Activated CD8-positive, alpha-beta T cell treated with anti-CD3 and anti-CD28 coated beads for 36 hours (primary cell): ENCODE data around the gene PRR5. TPM values are rescaled to one million over a fixed set of nuclear protein-coding genes. Genes with fewer than 3 reads are reported as not detected.

Experiments
- ATAC-seq: fragments of 200-7000 bp; cut with Tn5 transposase; one replicate; pipeline ENCODE4 v1.10.0; 2021; ENCODE audit warnings: mild to moderate bottlenecking, moderate library complexity
- CTCF ChIA-PET: fragments of 350-600 bp; sonication (Branson Sonifier 250); formaldehyde crosslinking; loops from one replicate; lab custom pipeline; 2021; ENCODE audit warnings: antibody characterized with exemption; lab: Charles Lee
- POLR2A ChIA-PET: fragments of 350-600 bp; sonication (Branson Sonifier 250); formaldehyde crosslinking; loops from one replicate; lab custom pipeline; 2021; ENCODE audit warnings: antibody characterized with exemption; lab: Charles Lee
- DNase-seq: peaks from one replicate; pipeline ENCODE4 v3.0.0-alpha.2; 2020
- H3K27ac Mint-ChIP-seq: one replicate; pipeline ENCODE4 v1.8.0; 2021; ENCODE audit warnings: mild to moderate bottlenecking, mixed read lengths
- H3K27me3 Mint-ChIP-seq: one replicate; pipeline ENCODE4 v1.8.0; 2021; ENCODE audit warnings: mixed read lengths
- H3K36me3 Mint-ChIP-seq: one replicate; pipeline ENCODE4 v1.8.0; 2021; ENCODE audit warnings: low read depth, mixed read lengths
- H3K4me1 Mint-ChIP-seq: one replicate; pipeline ENCODE4 v1.8.0; 2021; ENCODE audit warnings: low read depth, mixed read lengths
- H3K4me3 Mint-ChIP-seq: one replicate; pipeline ENCODE4 v1.8.0; 2021; ENCODE audit warnings: mild to moderate bottlenecking, moderate library complexity, mixed read lengths
- H3K9me3 Mint-ChIP-seq: one replicate; pipeline ENCODE4 v1.8.0; 2021; ENCODE audit warnings: mixed read lengths
- CTCF ChIP-seq: fragments of 200-600 bp; IDR thresholded peaks from one replicate; pipeline ENCODE4 v1.8.0; 2022; ENCODE audit warnings: antibody characterized with exemption, mild to moderate bottlenecking
- intact Hi-C: fragments of 100-400 bp; cut with micrococcal nuclease; formaldehyde crosslinking; loops from one replicate; pipeline ENCODE4 v1.10.0; 2022
- total RNA-seq, 2 experiments: library from RNA; stranded (reverse); gene quantifications; one replicate each; pipeline ENCODE4 v1.2.3, GENCODE V29; 2021

The PRR5 gene
- total RNA-seq, 2 experiments from 2014 or later, result 26.8 to 27.3 TPM

GRCh38 chr22:44723801-44724200, 21.8 kb downstream of the PRR5 start:
- POLR2A ChIA-PET, result no interaction called here
- H3K27ac Mint-ChIP-seq, result no peak overlapping the region
- H3K4me3 Mint-ChIP-seq, result no peak overlapping the region
- no peaks in the 10 kb centered on the region for H3K27me3 Mint-ChIP-seq
- intact Hi-C loops, result no loop called here
- CTCF ChIA-PET, result interaction anchor here (2.1 to 2.6 kb wide), 2 partner anchors 12 kb away, joined by 9 to 11 read pairs; no protein-coding TSS in a partner anchor
- H3K36me3 Mint-ChIP-seq, result peaks cover 1% of the 10 kb centered on the region
- no peak for DNase-seq
- peak; percentile 44 for ATAC-seq
- H3K4me1 Mint-ChIP-seq, result peaks cover 17% of the 10 kb centered on the region
- no peaks in the 10 kb centered on the region for H3K9me3 Mint-ChIP-seq
- TF ChIP-seq CTCF, result no peak

- no peaks in the 10 kb centered on the region for H3K9me3 Mint-ChIP-seq
- no peaks in the 10 kb centered on the region for H3K27me3 Mint-ChIP-seq
- intact Hi-C loops, result no loop called here
These were observed 22.4 kb downstream of the PRR5 start for GRCh38 chr22:44724416-44724815.

GRCh38 chr22:44724859-44725258, 22.9 kb downstream of the PRR5 start:
- Mint-ChIP-seq H3K4me1 (peaks cover 25% of the 10 kb centered on the region), H3K27ac (no peak overlapping the region), H3K27me3 (no peaks in the 10 kb centered on the region), H3K36me3 (peaks cover 1% of the 10 kb centered on the region), H3K9me3 (no peaks in the 10 kb centered on the region), H3K4me3 (no peak overlapping the region)
- DNase-seq (no peak), ATAC-seq (no peak)
- CTCF ChIA-PET, result interaction anchor here (0.7 to 2.1 kb wide), 2 partner anchors 11 to 27 kb away, joined by 4 to 11 read pairs; no protein-coding TSS in a partner anchor
- no peak for TF ChIP-seq CTCF
- intact Hi-C loops, result no loop called here
- POLR2A ChIA-PET, result no interaction called here

More at GRCh38 chr22:44724416-44724815, 22.4 kb downstream of the PRR5 start:
- TF ChIP-seq CTCF, result no peak
- CTCF ChIA-PET, result interaction anchor here (0.7 to 2.1 kb wide), 2 partner anchors 11 to 27 kb away, joined by 4 to 11 read pairs; no protein-coding TSS in a partner anchor
- DNase-seq, result no peak
- POLR2A ChIA-PET, result no interaction called here
- peak overlapping the region; percentile 7 for H3K27ac Mint-ChIP-seq
- peaks cover 21% of the 10 kb centered on the region for H3K4me1 Mint-ChIP-seq
- peaks cover 1% of the 10 kb centered on the region for H3K36me3 Mint-ChIP-seq
- no peak overlapping the region for H3K4me3 Mint-ChIP-seq
- no peak for ATAC-seq

GRCh38 chr22:44726439-44726838, 24.4 kb downstream of the PRR5 start:
- H3K36me3 Mint-ChIP-seq, result peaks cover 9% of the 10 kb centered on the region
- POLR2A ChIA-PET, result no interaction called here

GRCh38 chr22:44727148-44727547, 25.1 kb downstream of the PRR5 start:
- no peak for DNase-seq
- H3K9me3 Mint-ChIP-seq, result no peaks in the 10 kb centered on the region
- intact Hi-C loops, result no loop called here
- TF ChIP-seq CTCF, result no peak
- peaks cover 25% of the 10 kb centered on the region for H3K4me1 Mint-ChIP-seq
- peaks cover 9% of the 10 kb centered on the region for H3K36me3 Mint-ChIP-seq
- CTCF ChIA-PET, result no interaction called here
- H3K27me3 Mint-ChIP-seq, result no peaks in the 10 kb centered on the region
- no peak for ATAC-seq
- H3K27ac Mint-ChIP-seq, result no peak overlapping the region
- POLR2A ChIA-PET, result no interaction called here
- H3K4me3 Mint-ChIP-seq, result no peak overlapping the region

More at GRCh38 chr22:44726439-44726838, 24.4 kb downstream of the PRR5 start:
- CTCF ChIA-PET, result no interaction called here
- Mint-ChIP-seq H3K4me3 (no peak overlapping the region), H3K27ac (no peak overlapping the region), H3K9me3 (no peaks in the 10 kb centered on the region), H3K4me1 (peaks cover 25% of the 10 kb centered on the region), H3K27me3 (no peaks in the 10 kb centered on the region)
- TF ChIP-seq CTCF, result no peak
- intact Hi-C loops, result no loop called here
- DNase-seq (no peak), ATAC-seq (no peak)
